ENCODE data around the gene TMA7. TPM values are rescaled to one million over a fixed set of nuclear protein-coding genes. Genes with fewer than 3 reads are reported as not detected.

The TMA7 gene
- total and polyA plus RNA-seq, 9 of the 15 experiments (the other 6 are each of a cell fraction or from before 2014, with no cell fraction given), result 209 to 1,003 (median 486) TPM

DNA sequence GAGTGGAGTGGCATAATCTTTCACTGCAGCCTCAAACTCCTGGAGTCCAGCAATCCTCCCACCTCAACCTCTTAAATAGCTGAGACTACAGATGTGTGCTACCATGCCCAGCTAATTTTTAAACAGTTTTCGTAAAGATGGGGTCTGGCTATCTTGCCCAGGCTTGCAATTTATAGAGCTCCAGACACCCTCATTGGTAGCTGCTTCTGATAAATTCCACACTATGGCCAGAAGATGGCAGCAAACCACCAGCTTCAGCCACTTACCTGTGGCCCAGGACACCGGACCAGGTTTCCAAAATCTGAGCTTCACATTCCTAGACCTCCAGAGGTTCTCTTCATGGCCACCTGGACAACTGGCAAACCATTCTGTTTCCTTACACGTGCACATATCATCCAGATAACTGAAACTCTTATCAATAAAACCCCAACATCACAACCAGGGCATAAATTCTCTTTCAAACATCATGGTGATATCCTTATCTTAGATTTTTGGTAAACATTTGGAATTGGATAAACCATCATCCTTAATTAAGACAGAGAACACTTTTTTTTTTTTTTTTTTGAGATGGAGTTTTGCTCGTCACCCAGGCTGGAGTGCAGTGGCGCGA, 39.1 kb upstream of the TMA7 start:
- FAIRE-seq, result peak; percentile 92
- no peak overlapping the region for H3K4me2 ChIP-seq (ENCODE audit: insufficient read depth, low read length)
- no peak overlapping the region for H2AFZ ChIP-seq (ENCODE audit: low read depth, low read length)
- BruUV-seq (replicated peaks), result no TSS peak
- no peak overlapping the region for H3K27ac ChIP-seq (ENCODE audit: extremely low read depth, low read depth, low read length)
- no peaks in the 10 kb centered on the region for H3K9me3 ChIP-seq (replicated peaks; ENCODE audit: control insufficient read depth, insufficient read depth, low read depth, low read length)
- CTCF ChIA-PET (ENCODE audit: low intra/inter-chr PET ratio), result interaction anchor here (0.7 to 3.0 kb wide), 5 partner anchors 33 to 720 kb away, joined by 3 to 28 read pairs (median 4); no protein-coding TSS in a partner anchor
- no peak overlapping the region for H3K9ac ChIP-seq (ENCODE audit: insufficient read depth in 1 of 2, low read depth in 2 of 2, low read length in 2 of 2)
- POLR2A ChIA-PET, result interaction anchor here (0.6 to 1.3 kb wide), 5 partner anchors 35 to 1412 kb away, joined by 3 to 7 read pairs (median 3); no protein-coding TSS in a partner anchor
- no peak overlapping the region for H3K4me3 ChIP-seq
- in situ Hi-C loops (cut with MboI), result loop anchor here (5.0 kb wide), 1 partner anchor 36 kb away; no protein-coding TSS in a partner anchor
- no peaks in the 10 kb centered on the region for H3K9me1 ChIP-seq (ENCODE audit: control insufficient read depth, insufficient read depth, low read length)
- DNase-seq (ENCODE audit: extremely low read depth in 1 of 4, low spot score in 3 of 4), result peak; percentile 74 to 79 (median 76)
- H3K27me3 ChIP-seq (ENCODE audit: control insufficient read depth in 2 of 2, insufficient read depth in 2 of 2, low read length in 2 of 2), result no peaks in the 10 kb centered on the region
- no peaks in the 10 kb centered on the region for H3K36me3 ChIP-seq (ENCODE audit: control insufficient read depth, insufficient read depth, low read length)
- ATAC-seq, result peak; percentile 86
- WGBS (ENCODE audit: insufficient coverage, low coverage, missing lambda C conversion rate), result 6% methylated on average over 2 of the region's 6 CpGs
- H4K20me1 ChIP-seq (replicated peaks; ENCODE audit: control insufficient read depth, insufficient read depth, low read length), result no peaks in the 10 kb centered on the region
- no peaks in the 10 kb centered on the region for H3K79me2 ChIP-seq (ENCODE audit: control insufficient read depth, insufficient read depth, low read length)
- intact Hi-C loops (cut with micrococcal nuclease), result loop anchor here (1.0 to 10.0 kb wide), 4 partner anchors 35 to 206 kb away; partner anchors contain the start of gene SHISA5
- peaks cover 0 to 7% of the 10 kb centered on the region in 2 experiments; a peak in 1 of 5 replicates for H3K4me1 ChIP-seq (replicated peaks in 1 of 2; ENCODE audit: control insufficient read depth in 2 of 2, insufficient read depth in 2 of 2, low read length in 2 of 2)
- TF ChIP-seq ZFX (CRISPR knock-in tag; IDR thresholded peaks at IDR 0.05) (no peak), SNRNP70 (optimal IDR thresholded peaks at IDR 0.05; ENCODE audit: low read depth, low read length) (no peak), SOX6 (IDR thresholded peaks at IDR 0.05) (no peak), ZNF561 (CRISPR knock-in tag; conservative IDR thresholded peaks at IDR 0.05) (no peak), ZBTB8A (IDR thresholded peaks at IDR 0.05; ENCODE audit: partially characterized antibody) (no peak), PHF8 (IDR thresholded peaks at IDR 0.05; ENCODE audit: borderline replicate concordance, low read length) (no peak), ZNF197 (CRISPR knock-in tag; IDR thresholded peaks at IDR 0.05; ENCODE audit: low read depth) (no peak), RCOR1 (IDR thresholded peaks at IDR 0.05; ENCODE audit: borderline replicate concordance in 1 of 2, low read depth in 2 of 2, low read length in 2 of 2) (0 out of 4 replicates have a peak, but pooled peaks of 1 of the 2 experiments have one; percentile 39)
- TF ChIP-seq, protein P1, sequence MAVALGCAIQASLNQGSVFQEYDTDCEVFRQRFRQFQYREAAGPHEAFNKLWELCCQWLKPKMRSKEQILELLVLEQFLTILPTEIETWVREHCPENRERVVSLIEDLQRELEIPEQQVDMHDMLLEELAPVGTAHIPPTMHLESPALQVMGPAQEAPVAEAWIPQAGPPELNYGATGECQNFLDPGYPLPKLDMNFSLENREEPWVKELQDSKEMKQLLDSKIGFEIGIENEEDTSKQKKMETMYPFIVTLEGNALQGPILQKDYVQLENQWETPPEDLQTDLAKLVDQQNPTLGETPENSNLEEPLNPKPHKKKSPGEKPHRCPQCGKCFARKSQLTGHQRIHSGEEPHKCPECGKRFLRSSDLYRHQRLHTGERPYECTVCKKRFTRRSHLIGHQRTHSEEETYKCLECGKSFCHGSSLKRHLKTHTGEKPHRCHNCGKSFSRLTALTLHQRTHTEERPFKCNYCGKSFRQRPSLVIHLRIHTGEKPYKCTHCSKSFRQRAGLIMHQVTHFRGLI (CRISPR knock-in tag; IDR thresholded peaks at IDR 0.05), result no peak
- TF ChIP-seq, protein P2, sequence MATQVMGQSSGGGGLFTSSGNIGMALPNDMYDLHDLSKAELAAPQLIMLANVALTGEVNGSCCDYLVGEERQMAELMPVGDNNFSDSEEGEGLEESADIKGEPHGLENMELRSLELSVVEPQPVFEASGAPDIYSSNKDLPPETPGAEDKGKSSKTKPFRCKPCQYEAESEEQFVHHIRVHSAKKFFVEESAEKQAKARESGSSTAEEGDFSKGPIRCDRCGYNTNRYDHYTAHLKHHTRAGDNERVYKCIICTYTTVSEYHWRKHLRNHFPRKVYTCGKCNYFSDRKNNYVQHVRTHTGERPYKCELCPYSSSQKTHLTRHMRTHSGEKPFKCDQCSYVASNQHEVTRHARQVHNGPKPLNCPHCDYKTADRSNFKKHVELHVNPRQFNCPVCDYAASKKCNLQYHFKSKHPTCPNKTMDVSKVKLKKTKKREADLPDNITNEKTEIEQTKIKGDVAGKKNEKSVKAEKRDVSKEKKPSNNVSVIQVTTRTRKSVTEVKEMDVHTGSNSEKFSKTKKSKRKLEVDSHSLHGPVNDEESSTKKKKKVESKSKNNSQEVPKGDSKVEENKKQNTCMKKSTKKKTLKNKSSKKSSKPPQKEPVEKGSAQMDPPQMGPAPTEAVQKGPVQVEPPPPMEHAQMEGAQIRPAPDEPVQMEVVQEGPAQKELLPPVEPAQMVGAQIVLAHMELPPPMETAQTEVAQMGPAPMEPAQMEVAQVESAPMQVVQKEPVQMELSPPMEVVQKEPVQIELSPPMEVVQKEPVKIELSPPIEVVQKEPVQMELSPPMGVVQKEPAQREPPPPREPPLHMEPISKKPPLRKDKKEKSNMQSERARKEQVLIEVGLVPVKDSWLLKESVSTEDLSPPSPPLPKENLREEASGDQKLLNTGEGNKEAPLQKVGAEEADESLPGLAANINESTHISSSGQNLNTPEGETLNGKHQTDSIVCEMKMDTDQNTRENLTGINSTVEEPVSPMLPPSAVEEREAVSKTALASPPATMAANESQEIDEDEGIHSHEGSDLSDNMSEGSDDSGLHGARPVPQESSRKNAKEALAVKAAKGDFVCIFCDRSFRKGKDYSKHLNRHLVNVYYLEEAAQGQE (IDR thresholded peaks at IDR 0.05; ENCODE audit: borderline replicate concordance), result peak; percentile 78
- TF ChIP-seq, protein P2 (CRISPR knock-in tag; IDR thresholded peaks at IDR 0.05; ENCODE audit: low read depth), result no peak

Data from K562 (cell line).